ENCODE measurements around the gene KRT72.

- TF ChIP-seq, protein P1, sequence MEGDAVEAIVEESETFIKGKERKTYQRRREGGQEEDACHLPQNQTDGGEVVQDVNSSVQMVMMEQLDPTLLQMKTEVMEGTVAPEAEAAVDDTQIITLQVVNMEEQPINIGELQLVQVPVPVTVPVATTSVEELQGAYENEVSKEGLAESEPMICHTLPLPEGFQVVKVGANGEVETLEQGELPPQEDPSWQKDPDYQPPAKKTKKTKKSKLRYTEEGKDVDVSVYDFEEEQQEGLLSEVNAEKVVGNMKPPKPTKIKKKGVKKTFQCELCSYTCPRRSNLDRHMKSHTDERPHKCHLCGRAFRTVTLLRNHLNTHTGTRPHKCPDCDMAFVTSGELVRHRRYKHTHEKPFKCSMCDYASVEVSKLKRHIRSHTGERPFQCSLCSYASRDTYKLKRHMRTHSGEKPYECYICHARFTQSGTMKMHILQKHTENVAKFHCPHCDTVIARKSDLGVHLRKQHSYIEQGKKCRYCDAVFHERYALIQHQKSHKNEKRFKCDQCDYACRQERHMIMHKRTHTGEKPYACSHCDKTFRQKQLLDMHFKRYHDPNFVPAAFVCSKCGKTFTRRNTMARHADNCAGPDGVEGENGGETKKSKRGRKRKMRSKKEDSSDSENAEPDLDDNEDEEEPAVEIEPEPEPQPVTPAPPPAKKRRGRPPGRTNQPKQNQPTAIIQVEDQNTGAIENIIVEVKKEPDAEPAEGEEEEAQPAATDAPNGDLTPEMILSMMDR (IDR thresholded peaks at IDR 0.05) = no peak
- no peak for TF ChIP-seq POLR2AphosphoS5 (IDR thresholded peaks at IDR 0.05; ENCODE audit: insufficient read depth in 1 of 2, low read depth in 1 of 2)
- TF ChIP-seq POLR2A (IDR thresholded peaks at IDR 0.05) = no peak
Observed at GRCh38 chr12:52636189-52636588, 34.9 kb upstream of the KRT72 start.

Measured in vagina (tissue), 2 donors.